Measurements from ENCODE around the gene MAML3.

GRCh38 chr4:140144050-140144449 is 9.9 kb downstream of the MAML3 start:
- TF ChIP-seq CTCF (IDR thresholded peaks at IDR 0.05) (no peak), POLR2A (IDR thresholded peaks at IDR 0.05) (no peak)

Measured in uterus (tissue), 2 donors.